CD4-positive, alpha-beta T cell (primary cell): ENCODE measurements around the gene TBC1D7. TPM values are rescaled to one million over a fixed set of nuclear protein-coding genes. Genes with fewer than 3 reads are reported as not detected.

Source experiments
- ATAC-seq: fragments of 200-7000 bp; cut with Tn5 transposase; one replicate; pipeline ENCODE4 v1.10.0; 2022; ENCODE audit warnings: mild to moderate bottlenecking; ENCODE audit not compliant: poor library complexity
- CTCF ChIA-PET: fragments of 350-600 bp; sonication (Branson Sonifier 250); formaldehyde crosslinking; loops from one replicate; lab custom pipeline; 2021; ENCODE audit warnings: antibody characterized with exemption, inconsistent platforms; lab: Charles Lee
- POLR2A ChIA-PET: fragments of 350-600 bp; sonication (Branson Sonifier 250); formaldehyde crosslinking; loops from one replicate; lab custom pipeline; 2021; ENCODE audit warnings: antibody characterized with exemption, inconsistent platforms; lab: Charles Lee
- DNase-seq, 14 experiments: peaks; one replicate each; pipeline ENCODE4 v3.0.0-alpha.2; 2013 to 2020; ENCODE audit warnings: mixed read lengths in 2 of 14
- H3K27ac ChIP-seq, 2 donors: one replicate each; pipeline versions ENCODE4 v1.5.1 to v1.7.0; 2013; ENCODE audit warnings: low read length in 2 of 2, low read depth in 1 of 2, mild to moderate bottlenecking in 1 of 2
- H3K27me3 ChIP-seq, 2 experiments: 1 replicate in 1 of 2; 2 replicates in 1 of 2; pipeline versions ENCODE4 v1.6.1 to v1.7.0; 2013; ENCODE audit warnings: low read length in 2 of 2, control low read depth in 1 of 2, mild to moderate bottlenecking in 1 of 2, moderate library complexity in 1 of 2; ENCODE audit not compliant: insufficient read depth in 2 of 2, control insufficient read depth in 1 of 2
- H3K36me3 ChIP-seq: one replicate; pipeline ENCODE4 v1.6.1; 2013; ENCODE audit warnings: low read length, control low read depth; ENCODE audit not compliant: insufficient read depth
- H3K4me1 ChIP-seq: one replicate; pipeline ENCODE4 v1.6.1; 2013; ENCODE audit warnings: low read length, control low read depth; ENCODE audit not compliant: insufficient read depth
- H3K4me3 ChIP-seq: one replicate; pipeline ENCODE4 v1.5.1; 2013; ENCODE audit warnings: mild to moderate bottlenecking, low read length, moderate library complexity
- H3K9me3 ChIP-seq, 2 experiments: 1 replicate in 1 of 2; 2 replicates in 1 of 2; pipeline versions ENCODE4 v1.6.1 to v1.7.0; 2013; ENCODE audit warnings: low read length in 2 of 2, mild to moderate bottlenecking in 2 of 2, control low read depth in 1 of 2, moderate library complexity in 1 of 2; ENCODE audit not compliant: control insufficient read depth in 1 of 2, insufficient read depth in 1 of 2
- H3K27ac Mint-ChIP-seq: one replicate; pipeline ENCODE4 v1.8.0; 2020; ENCODE audit warnings: mixed read lengths
- H3K27me3 Mint-ChIP-seq: one replicate; pipeline ENCODE4 v1.8.0; 2021; ENCODE audit warnings: mixed read lengths
- H3K36me3 Mint-ChIP-seq: one replicate; pipeline ENCODE4 v1.8.0; 2021; ENCODE audit warnings: low read depth, mixed read lengths
- H3K4me1 Mint-ChIP-seq: one replicate; pipeline ENCODE4 v1.8.0; 2021; ENCODE audit warnings: low read depth, mixed read lengths
- H3K4me3 Mint-ChIP-seq: one replicate; pipeline ENCODE4 v1.8.0; 2020; ENCODE audit warnings: mild to moderate bottlenecking, mixed read lengths
- H3K9me3 Mint-ChIP-seq: one replicate; pipeline ENCODE4 v1.8.0; 2020; ENCODE audit warnings: mixed read lengths
- CTCF ChIP-seq: fragments of 200-600 bp; IDR thresholded peaks from one replicate; pipeline ENCODE4 v1.8.0; 2022; ENCODE audit warnings: antibody characterized with exemption, mild to moderate bottlenecking
- intact Hi-C, 2 experiments: fragments of 100-400 bp; cut with DNase I in 1 of 2; cut with micrococcal nuclease in 1 of 2; formaldehyde crosslinking; loops; one replicate each; pipeline versions ENCODE4 v1.15.1 to v1.9.0; 2023 to 2025; cut with DNase I, micrococcal nuclease
- total RNA-seq, 174 experiments: library from RNA in 2 of 174; stranded (reverse) in 2 of 174; gene quantifications; one replicate each; pipeline ENCODE4 v1.2.3 and lab custom pipeline; 2021 to 2026

The TBC1D7 gene
- total RNA-seq, 2 experiments from 2014 or later, result 10.2 to 12.3 TPM

- Mint-ChIP-seq H3K4me3 (no peak overlapping the region), H3K4me1 (no peaks in the 10 kb centered on the region), H3K27me3 (no peaks in the 10 kb centered on the region), H3K9me3 (peaks cover 3% of the 10 kb centered on the region), H3K27ac (no peak overlapping the region), H3K36me3 (no peaks in the 10 kb centered on the region)
- ChIA-PET POLR2A (no interaction called here), CTCF (no interaction called here)
- peaks cover 3% of the 10 kb centered on the region for H3K4me1 ChIP-seq
- ATAC-seq (no peak), DNase-seq (no peak)
- no peak overlapping the region for H3K27ac ChIP-seq
- H3K9me3 ChIP-seq, result peaks cover 0 to 4% of the 10 kb centered on the region in 2 experiments
- no peak overlapping the region for H3K4me3 ChIP-seq
- intact Hi-C loops, result no loop called here
- H3K27me3 ChIP-seq, result no peaks in the 10 kb centered on the region
- no peaks in the 10 kb centered on the region for H3K36me3 ChIP-seq
- no peak for TF ChIP-seq CTCF
Observed at GRCh38 chr6:13280254-13280653, 48.1 kb downstream of the TBC1D7 start.

GRCh38 chr6:13278991-13279390 is 49.3 kb downstream of the TBC1D7 start:
- no peaks in the 10 kb centered on the region for H3K36me3 ChIP-seq
- ChIA-PET CTCF (no interaction called here), POLR2A (no interaction called here)
- H3K4me1 ChIP-seq, result peaks cover 9% of the 10 kb centered on the region
- TF ChIP-seq CTCF, result no peak
- intact Hi-C loops, result no loop called here
- DNase-seq, result no peak
- H3K4me3 Mint-ChIP-seq, result no peak overlapping the region
- no peaks in the 10 kb centered on the region for H3K27me3 Mint-ChIP-seq
- no peak for ATAC-seq
- H3K4me3 ChIP-seq, result no peak overlapping the region
- H3K36me3 Mint-ChIP-seq, result no peaks in the 10 kb centered on the region
- H3K27ac ChIP-seq, result no peak overlapping the region
- H3K27me3 ChIP-seq, result no peaks in the 10 kb centered on the region
- H3K27ac Mint-ChIP-seq, result no peak overlapping the region
- H3K9me3 Mint-ChIP-seq, result no peaks in the 10 kb centered on the region
- peaks cover 0 to 4% of the 10 kb centered on the region in 2 experiments for H3K9me3 ChIP-seq
- H3K4me1 Mint-ChIP-seq, result peaks cover 9% of the 10 kb centered on the region

- Mint-ChIP-seq H3K36me3 (no peaks in the 10 kb centered on the region), H3K4me3 (no peak overlapping the region), H3K4me1 (peaks cover 17% of the 10 kb centered on the region), H3K27me3 (no peaks in the 10 kb centered on the region), H3K27ac (no peak overlapping the region), H3K9me3 (no peaks in the 10 kb centered on the region)
- ATAC-seq (no peak), DNase-seq (no peak)
- Histone ChIP-seq H3K27me3 (no peaks in the 10 kb centered on the region), H3K36me3 (no peaks in the 10 kb centered on the region), H3K4me3 (no peak overlapping the region), H3K4me1 (peaks cover 16% of the 10 kb centered on the region), H3K27ac (no peak overlapping the region), H3K9me3 (no peaks in the 10 kb centered on the region)
- intact Hi-C loops, result no loop called here
- ChIA-PET POLR2A (no interaction called here), CTCF (no interaction called here)
- TF ChIP-seq CTCF, result no peak
Observed at GRCh38 chr6:13278164-13278563, 50.2 kb downstream of the TBC1D7 start.
